ENCODE results near the gene GAS7.

GAS7 gene

DNA sequence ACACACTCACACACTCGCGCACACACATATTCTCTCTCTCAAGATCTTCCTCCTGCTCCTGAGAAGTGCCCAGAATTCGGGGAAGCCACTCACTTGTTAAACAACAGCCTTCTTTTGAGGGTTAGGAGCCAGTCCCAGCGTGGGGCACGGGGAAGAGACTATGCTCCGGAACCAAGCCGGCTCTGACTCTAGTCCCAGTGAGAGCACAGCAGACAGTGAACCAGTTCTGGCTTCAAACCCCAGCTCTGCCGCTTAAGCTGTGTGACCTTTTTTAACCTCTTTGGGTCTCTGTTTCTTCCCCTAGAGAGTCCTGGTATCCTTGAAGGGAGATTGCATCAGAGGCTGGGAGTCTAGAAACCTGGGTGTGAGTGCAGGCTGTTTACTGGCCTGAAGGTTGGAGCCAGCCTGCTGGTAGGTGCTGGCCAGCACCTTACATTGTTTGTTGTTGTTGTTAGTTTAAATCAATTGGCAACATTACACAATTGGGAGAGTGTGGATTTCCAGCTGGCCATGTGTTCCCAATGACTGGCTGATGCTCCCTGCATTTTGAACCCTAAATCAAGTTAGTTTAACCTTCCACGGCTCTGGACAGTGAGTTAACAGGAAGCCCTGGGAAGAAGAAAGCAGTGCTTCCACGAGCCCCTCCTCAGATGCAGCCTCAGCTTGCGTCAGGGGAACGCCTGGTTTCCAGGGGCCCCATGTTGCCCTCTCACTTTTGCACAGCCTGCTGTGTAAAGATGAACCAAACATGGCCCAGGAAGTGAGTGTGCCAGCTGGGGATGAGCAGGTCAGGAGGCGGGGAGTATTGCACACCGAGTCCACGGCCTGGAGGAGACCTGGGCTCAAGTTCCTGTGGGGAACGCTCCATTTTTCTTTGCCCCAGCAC is 71.5 kb downstream of the GAS7 start:
- Histone ChIP-seq H3K4me1 (ENCODE audit: control insufficient read depth, insufficient read depth, low read length) (peaks cover 51% of the 10 kb centered on the region), H3K27me3 (replicated peaks; ENCODE audit: control insufficient read depth, insufficient read depth, low read length) (no peaks in the 10 kb centered on the region), H3K4me3 (ENCODE audit: low read length) (peak overlapping the region; percentile 70), H3K9me3 (ENCODE audit: control insufficient read depth, low read length) (no peaks in the 10 kb centered on the region), H3K9ac (ENCODE audit: low read length) (peak overlapping the region; percentile 74), H3K36me3 (ENCODE audit: control insufficient read depth, insufficient read depth, low read length, severe bottlenecking) (no peaks in the 10 kb centered on the region)
- DNase-seq (ENCODE audit: low read depth): peak; percentile 72

DNA sequence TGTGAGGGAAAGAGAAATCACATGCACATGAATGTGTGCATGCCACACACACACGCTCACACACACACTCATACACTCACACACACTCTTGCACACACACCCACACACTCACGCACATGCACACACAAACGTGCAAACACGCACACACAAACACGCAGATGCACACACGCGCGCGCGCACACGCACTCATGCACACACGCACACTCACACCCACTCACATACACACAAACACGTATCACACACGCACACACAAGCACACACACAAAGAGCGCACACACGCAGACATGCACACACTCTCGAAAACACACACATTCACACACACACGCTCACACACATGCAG is 72.2 kb downstream of the GAS7 start:
- H3K9ac ChIP-seq (ENCODE audit: low read length): peak overlapping the region; percentile 74
- no peaks in the 10 kb centered on the region for H3K27me3 ChIP-seq (replicated peaks; ENCODE audit: control insufficient read depth, insufficient read depth, low read length)
- peak overlapping the region; percentile 70 for H3K4me3 ChIP-seq (ENCODE audit: low read length)
- no peaks in the 10 kb centered on the region for H3K9me3 ChIP-seq (ENCODE audit: control insufficient read depth, low read length)
- no peaks in the 10 kb centered on the region for H3K36me3 ChIP-seq (ENCODE audit: control insufficient read depth, insufficient read depth, low read length, severe bottlenecking)
- peaks cover 51% of the 10 kb centered on the region for H3K4me1 ChIP-seq (ENCODE audit: control insufficient read depth, insufficient read depth, low read length)
- no peak for DNase-seq (ENCODE audit: low read depth)

DNA sequence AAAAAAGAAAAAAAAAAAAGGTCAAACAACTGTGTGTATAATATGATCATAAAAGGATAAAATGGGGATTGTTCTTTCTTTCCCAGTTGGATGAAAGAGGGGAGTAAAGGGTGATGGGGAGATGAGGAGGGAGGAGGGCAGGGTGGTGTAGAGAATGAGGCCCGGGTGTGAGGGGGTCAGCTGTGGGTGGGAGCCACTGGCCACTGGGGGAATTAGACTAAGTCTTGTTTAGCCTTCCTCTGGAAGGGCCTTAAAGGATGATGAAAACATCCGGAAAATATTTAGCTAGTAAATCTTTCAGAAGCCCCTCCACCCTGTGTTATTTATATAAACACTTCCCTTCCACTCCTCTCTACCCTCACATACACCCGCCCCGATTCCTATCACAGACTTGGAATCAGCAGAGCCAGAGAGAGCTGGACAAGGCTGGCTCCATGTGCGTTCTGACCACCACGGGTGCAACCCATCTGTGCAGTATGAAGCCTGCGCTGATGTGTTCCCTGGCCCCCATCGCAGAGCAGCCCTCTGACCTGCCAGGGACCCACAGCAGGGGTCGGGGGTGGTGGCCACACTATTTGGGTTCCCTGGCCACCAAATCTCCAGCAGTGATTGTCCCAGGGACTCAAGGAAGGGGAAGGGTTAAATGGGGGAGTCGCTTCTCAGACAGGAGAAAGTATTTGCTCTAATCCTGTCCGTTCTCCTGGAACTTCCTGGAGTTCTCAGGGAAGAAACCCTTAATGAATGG is 72.7 kb downstream of the GAS7 start:
- no peaks in the 10 kb centered on the region for H3K36me3 ChIP-seq (ENCODE audit: control insufficient read depth, insufficient read depth, low read length, severe bottlenecking)
- H3K4me3 ChIP-seq (ENCODE audit: low read length): peak overlapping the region; percentile 70
- no peaks in the 10 kb centered on the region for H3K9me3 ChIP-seq (ENCODE audit: control insufficient read depth, low read length)
- no peaks in the 10 kb centered on the region for H3K27me3 ChIP-seq (replicated peaks; ENCODE audit: control insufficient read depth, insufficient read depth, low read length)
- H3K4me1 ChIP-seq (ENCODE audit: control insufficient read depth, insufficient read depth, low read length): peaks cover 51% of the 10 kb centered on the region
- H3K9ac ChIP-seq (ENCODE audit: low read length): peak overlapping the region; percentile 74
- DNase-seq (ENCODE audit: low read depth): peak; percentile 63

DNA sequence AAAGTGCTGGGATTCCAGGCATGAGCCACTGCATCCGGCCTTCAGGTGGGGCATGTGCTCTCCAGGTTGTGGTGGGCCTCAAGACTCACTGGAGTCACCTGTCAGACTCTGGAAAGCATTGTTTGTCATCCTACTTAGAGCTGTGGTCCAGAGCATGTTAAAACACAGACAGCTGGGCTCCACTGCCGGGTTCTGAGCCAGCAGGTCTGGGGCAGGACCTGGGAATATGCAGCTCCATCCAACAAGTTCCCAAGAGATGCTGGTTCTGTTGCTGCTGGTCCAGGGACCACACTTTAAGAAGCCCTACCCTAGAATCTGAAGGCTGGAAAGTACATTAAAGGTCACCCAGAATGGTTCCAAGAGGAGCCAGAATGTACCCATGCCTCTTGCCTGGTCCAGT is 75.3 kb downstream of the GAS7 start:
- Histone ChIP-seq H3K9ac (ENCODE audit: low read length) (no peak overlapping the region), H3K27me3 (replicated peaks; ENCODE audit: control insufficient read depth, insufficient read depth, low read length) (no peaks in the 10 kb centered on the region), H3K36me3 (ENCODE audit: control insufficient read depth, insufficient read depth, low read length, severe bottlenecking) (no peaks in the 10 kb centered on the region), H3K4me3 (ENCODE audit: low read length) (no peak overlapping the region), H3K4me1 (ENCODE audit: control insufficient read depth, insufficient read depth, low read length) (peaks cover 48% of the 10 kb centered on the region), H3K9me3 (ENCODE audit: control insufficient read depth, low read length) (no peaks in the 10 kb centered on the region)
- DNase-seq (ENCODE audit: low read depth): no peak

DNA sequence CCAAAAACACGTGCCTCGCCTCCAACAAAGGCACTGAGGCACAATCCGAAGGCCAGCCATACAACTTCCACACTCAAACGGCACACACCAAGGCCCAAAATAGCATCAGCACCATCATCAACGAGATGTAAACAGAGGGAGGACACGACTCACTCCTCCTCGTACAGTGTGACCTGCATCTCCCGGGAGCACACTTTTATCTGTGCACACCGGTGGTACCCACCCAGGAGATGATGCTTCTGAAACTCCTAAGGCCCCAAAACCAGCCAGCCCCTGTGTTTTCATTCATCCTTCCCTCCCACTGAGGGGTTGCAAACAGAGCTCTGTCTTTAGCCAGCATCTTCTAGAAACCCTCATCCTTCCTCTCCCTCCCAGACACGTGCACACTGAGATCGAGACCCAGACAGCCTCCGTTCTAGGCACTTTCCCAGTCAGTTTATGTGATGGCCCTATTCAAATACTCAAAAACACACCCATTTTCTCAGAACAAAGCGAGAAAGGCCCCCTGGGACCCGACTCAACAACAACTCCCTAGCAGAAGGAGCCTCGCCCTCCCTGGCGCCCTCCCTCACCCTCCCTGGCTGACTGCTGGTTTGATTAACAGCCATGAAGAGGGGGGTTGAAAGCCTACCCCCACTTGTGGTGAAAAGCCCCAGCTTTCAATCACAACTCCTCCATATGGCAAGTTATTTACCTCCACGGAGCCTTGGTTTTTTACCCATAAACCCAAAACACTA is 76.3 kb downstream of the GAS7 start:
- DNase-seq (ENCODE audit: low read depth): no peak
- peaks cover 39% of the 10 kb centered on the region for H3K4me1 ChIP-seq (ENCODE audit: control insufficient read depth, insufficient read depth, low read length)
- H3K27me3 ChIP-seq (replicated peaks; ENCODE audit: control insufficient read depth, insufficient read depth, low read length): no peaks in the 10 kb centered on the region
- H3K9me3 ChIP-seq (ENCODE audit: control insufficient read depth, low read length): no peaks in the 10 kb centered on the region
- H3K4me3 ChIP-seq (ENCODE audit: low read length): no peak overlapping the region
- no peak overlapping the region for H3K9ac ChIP-seq (ENCODE audit: low read length)
- no peaks in the 10 kb centered on the region for H3K36me3 ChIP-seq (ENCODE audit: control insufficient read depth, insufficient read depth, low read length, severe bottlenecking)

DNA sequence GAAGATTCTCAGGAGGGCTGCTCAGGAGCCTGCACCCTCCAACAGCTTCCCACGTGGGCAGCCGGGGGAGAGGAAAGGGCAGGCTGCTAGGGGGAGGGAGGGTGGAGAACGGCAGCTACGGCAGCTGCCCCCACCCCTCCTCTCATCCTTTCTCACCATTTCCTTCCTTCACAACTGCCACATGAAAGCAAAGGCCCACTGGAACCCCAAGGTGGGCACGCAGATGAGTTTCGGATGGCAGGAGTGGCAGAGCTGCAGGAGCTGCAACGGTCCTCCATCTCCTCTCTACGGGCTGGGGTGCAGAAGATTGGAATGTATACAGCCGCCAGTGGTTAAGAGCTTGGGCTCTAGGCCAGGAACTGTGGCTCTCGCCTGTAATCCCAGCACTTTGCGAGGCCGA is 77.7 kb downstream of the GAS7 start:
- H3K27me3 ChIP-seq (replicated peaks; ENCODE audit: control insufficient read depth, insufficient read depth, low read length): no peaks in the 10 kb centered on the region
- H3K4me3 ChIP-seq (ENCODE audit: low read length): no peak overlapping the region
- H3K36me3 ChIP-seq (ENCODE audit: control insufficient read depth, insufficient read depth, low read length, severe bottlenecking): no peaks in the 10 kb centered on the region
- no peaks in the 10 kb centered on the region for H3K9me3 ChIP-seq (ENCODE audit: control insufficient read depth, low read length)
- H3K4me1 ChIP-seq (ENCODE audit: control insufficient read depth, insufficient read depth, low read length): peaks cover 25% of the 10 kb centered on the region
- no peak overlapping the region for H3K9ac ChIP-seq (ENCODE audit: low read length)
- DNase-seq (ENCODE audit: low read depth): no peak

DNA sequence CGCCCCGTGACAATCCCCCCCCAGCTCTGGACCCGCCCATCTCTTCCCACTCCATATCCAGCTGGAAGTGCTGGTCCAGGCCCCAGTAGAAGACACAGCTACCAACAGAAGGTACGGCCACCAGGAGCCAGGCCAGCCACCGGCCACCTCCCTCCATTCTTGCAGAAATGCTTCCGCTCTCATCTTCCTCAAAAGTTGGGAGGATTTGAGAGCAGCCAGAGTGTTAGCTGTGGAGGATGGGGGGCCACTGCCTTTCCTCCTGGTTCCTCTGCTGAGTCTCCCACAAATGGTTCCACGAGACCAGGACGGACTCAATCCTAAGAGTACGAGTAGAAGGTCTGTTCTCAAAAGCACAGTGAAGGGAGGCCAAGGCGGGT is 78.3 kb downstream of the GAS7 start:
- no peaks in the 10 kb centered on the region for H3K27me3 ChIP-seq (replicated peaks; ENCODE audit: control insufficient read depth, insufficient read depth, low read length)
- DNase-seq (ENCODE audit: low read depth): no peak

DNA sequence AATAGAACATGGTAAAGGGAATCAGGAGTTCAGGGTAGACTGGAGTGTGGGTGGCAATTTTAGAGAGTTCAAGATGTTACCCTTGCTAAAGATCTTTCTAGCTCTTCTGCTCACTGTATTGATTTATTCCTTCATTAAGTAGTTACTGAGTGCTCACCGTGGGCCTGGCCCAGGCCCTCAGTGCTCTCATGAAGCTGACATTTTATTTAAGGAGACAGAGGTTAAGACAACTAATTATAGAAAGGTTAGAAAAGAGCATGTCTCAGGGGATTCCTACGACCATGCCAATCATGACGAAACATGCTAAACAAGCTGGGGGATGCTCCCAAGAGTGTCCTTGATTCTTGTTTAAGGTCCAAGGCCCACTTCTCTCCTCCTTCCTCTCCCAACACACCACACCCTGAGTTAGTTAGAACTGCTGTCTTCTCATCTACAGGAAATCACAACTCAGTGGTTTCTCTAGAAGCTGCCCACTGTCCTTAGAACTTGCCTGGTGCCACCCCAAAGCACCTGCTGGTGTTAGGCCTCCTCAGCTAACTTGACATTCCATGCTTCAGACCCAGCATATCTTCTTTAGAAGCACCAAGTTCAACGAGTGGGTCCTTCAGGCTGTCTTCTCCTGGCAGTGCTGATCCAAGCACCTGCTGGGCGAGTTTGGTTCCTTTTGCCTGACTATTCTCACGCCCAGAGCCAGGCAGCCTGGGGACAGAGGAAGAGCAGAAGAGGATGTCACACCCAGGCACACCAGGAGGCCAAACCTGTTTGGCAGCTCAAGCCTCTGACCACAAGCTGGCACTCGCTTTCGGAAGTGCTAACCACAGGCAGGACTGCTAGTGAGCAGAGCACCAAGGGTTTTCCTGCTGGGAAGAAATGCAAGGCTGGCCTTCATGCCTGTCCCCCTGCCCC is 79.0 kb downstream of the GAS7 start:
- H3K27me3 ChIP-seq (replicated peaks; ENCODE audit: control insufficient read depth, insufficient read depth, low read length): no peaks in the 10 kb centered on the region
- H3K9me3 ChIP-seq (ENCODE audit: control insufficient read depth, low read length): no peaks in the 10 kb centered on the region
- no peak overlapping the region for H3K9ac ChIP-seq (ENCODE audit: low read length)
- no peak for DNase-seq (ENCODE audit: low read depth)
- H3K4me1 ChIP-seq (ENCODE audit: control insufficient read depth, insufficient read depth, low read length): peaks cover 32% of the 10 kb centered on the region
- no peak overlapping the region for H3K4me3 ChIP-seq (ENCODE audit: low read length)
- H3K36me3 ChIP-seq (ENCODE audit: control insufficient read depth, insufficient read depth, low read length, severe bottlenecking): no peaks in the 10 kb centered on the region

More for the DNA sequence above, 78.3 kb downstream of the GAS7 start:
- no peaks in the 10 kb centered on the region for H3K9me3 ChIP-seq (ENCODE audit: control insufficient read depth, low read length)
- no peaks in the 10 kb centered on the region for H3K36me3 ChIP-seq (ENCODE audit: control insufficient read depth, insufficient read depth, low read length, severe bottlenecking)
- peaks cover 27% of the 10 kb centered on the region for H3K4me1 ChIP-seq (ENCODE audit: control insufficient read depth, insufficient read depth, low read length)
- no peak overlapping the region for H3K9ac ChIP-seq (ENCODE audit: low read length)
- H3K4me3 ChIP-seq (ENCODE audit: low read length): no peak overlapping the region

DNA sequence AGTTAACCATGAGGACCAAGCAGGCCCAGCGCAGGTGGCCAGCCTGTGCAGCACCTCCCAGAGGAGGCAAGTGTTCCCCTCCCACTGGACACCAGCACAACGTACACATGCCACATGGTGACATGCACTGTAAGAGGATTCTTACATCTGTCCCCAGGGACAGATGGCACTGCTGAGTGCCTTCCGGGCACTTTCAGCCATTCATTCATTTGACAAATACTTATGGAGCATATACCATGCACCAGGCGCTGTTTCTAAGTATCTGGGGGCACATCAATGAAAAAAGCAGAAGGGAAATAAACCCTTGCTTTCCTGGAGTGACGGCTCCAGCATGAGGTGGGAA is 79.6 kb downstream of the GAS7 start:
- no peaks in the 10 kb centered on the region for H3K36me3 ChIP-seq (ENCODE audit: control insufficient read depth, insufficient read depth, low read length, severe bottlenecking)
- H3K4me1 ChIP-seq (ENCODE audit: control insufficient read depth, insufficient read depth, low read length): peaks cover 32% of the 10 kb centered on the region
- no peak overlapping the region for H3K4me3 ChIP-seq (ENCODE audit: low read length)
- no peaks in the 10 kb centered on the region for H3K9me3 ChIP-seq (ENCODE audit: control insufficient read depth, low read length)
- H3K27me3 ChIP-seq (replicated peaks; ENCODE audit: control insufficient read depth, insufficient read depth, low read length): no peaks in the 10 kb centered on the region
- H3K9ac ChIP-seq (ENCODE audit: low read length): no peak overlapping the region
- no peak for DNase-seq (ENCODE audit: low read depth)

DNA sequence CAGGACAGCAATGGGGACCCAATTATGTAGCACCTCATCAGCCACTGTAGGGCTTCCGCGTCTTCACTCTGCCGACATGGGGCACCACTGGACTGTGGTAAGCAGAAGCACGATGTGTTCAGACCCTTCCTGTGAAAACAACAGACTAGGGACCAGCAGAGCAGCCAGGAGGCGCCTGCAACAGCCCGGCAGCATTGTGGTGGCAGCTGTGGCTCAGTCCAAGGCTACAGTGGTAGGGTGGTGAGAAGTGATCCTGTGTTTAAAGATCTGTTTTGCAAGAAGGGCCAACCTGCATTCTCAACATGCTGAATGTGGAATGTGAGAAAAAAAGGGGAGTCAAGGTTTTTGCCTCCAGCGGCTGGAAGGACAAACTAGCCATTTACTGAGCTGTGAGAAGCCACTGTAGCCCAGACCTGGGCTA is 80.8 kb downstream of the GAS7 start:
- Histone ChIP-seq H3K9me3 (ENCODE audit: control insufficient read depth, low read length) (no peaks in the 10 kb centered on the region), H3K4me3 (ENCODE audit: low read length) (no peak overlapping the region), H3K27me3 (replicated peaks; ENCODE audit: control insufficient read depth, insufficient read depth, low read length) (no peaks in the 10 kb centered on the region), H3K4me1 (ENCODE audit: control insufficient read depth, insufficient read depth, low read length) (peaks cover 27% of the 10 kb centered on the region), H3K9ac (ENCODE audit: low read length) (no peak overlapping the region), H3K36me3 (ENCODE audit: control insufficient read depth, insufficient read depth, low read length, severe bottlenecking) (no peaks in the 10 kb centered on the region)
- DNase-seq (ENCODE audit: low read depth): no peak

All from adipocyte (in vitro differentiated cells).